K562 (cell line): ENCODE results near the gene SUPT3H. TPM values are rescaled to one million over a fixed set of nuclear protein-coding genes. Genes with fewer than 3 reads are reported as not detected.

Experiments used
- ATAC-seq: fragments of 200-7000 bp; cut with Tn5 transposase; 3 replicates; pipeline ENCODE4 v1.9.1; 2020; ENCODE audit warnings: moderate library complexity
- BruUV-seq: library from RNA; stranded (reverse); fragments of 400-500 nt; replicated peaks from 2 replicates; lab custom pipeline; 2021; lab: Mats Ljungman, UMichigan
- CTCF ChIA-PET: fragments of 300-600 bp; formaldehyde crosslinking; extraction: SDS; loops from one replicate; lab custom pipeline; 2021; ENCODE audit warnings: low intra/inter-chr PET ratio; lab: Yijun Ruan, JAX
- POLR2A ChIA-PET: fragments of 300-600, 350-650 bp; sonication (Branson Sonifier 250); formaldehyde crosslinking; extraction: SDS; loops from one replicate; lab custom pipeline; 2021; ENCODE audit warnings: antibody characterized with exemption, inconsistent platforms; lab: Yijun Ruan, JAX
- DNase-seq, 4 experiments: peaks; one replicate each; pipeline versions ENCODE4 v3.0.0 to v3.0.0-alpha.2; 2011 to 2018; ENCODE audit warnings: low spot score in 3 of 4, mixed read lengths in 3 of 4; ENCODE audit errors: extremely low read depth in 1 of 4
- FAIRE-seq: peaks from 2 replicates; lab custom pipeline; 2011; peaks lifted over from hg19 to GRCh38; lab: Jason Lieb, UNC
- H2AFZ ChIP-seq: 2 replicates; pipeline ENCODE4 v1.6.0; 2011; ENCODE audit warnings: low read depth, low read length, control low read depth, inconsistent platforms
- H3K27ac ChIP-seq: fragments of 200-600 bp; 3 replicates; pipeline ENCODE4 v1.8.0; 2011; ENCODE audit warnings: low read depth, mild to moderate bottlenecking, control low read depth, inconsistent platforms, low read length, moderate library complexity, mixed read lengths; ENCODE audit errors: extremely low read depth
- H3K27me3 ChIP-seq, 2 experiments: fragments of 300-600 bp in 1 of 2; 2 replicates in 1 of 2; 3 replicates in 1 of 2; pipeline versions ENCODE4 v1.6.0 to v1.8.0; 2011; ENCODE audit warnings: inconsistent platforms in 2 of 2, low read length in 2 of 2, mild to moderate bottlenecking in 1 of 2, mixed read lengths in 1 of 2, moderate library complexity in 1 of 2; ENCODE audit not compliant: control insufficient read depth in 2 of 2, insufficient read depth in 2 of 2
- H3K36me3 ChIP-seq: fragments of 300-600 bp; 3 replicates; pipeline ENCODE4 v1.8.0; 2011; ENCODE audit warnings: mild to moderate bottlenecking, low read length, inconsistent platforms; ENCODE audit not compliant: control insufficient read depth, insufficient read depth
- H3K4me1 ChIP-seq, 2 experiments: fragments of 200-600 bp in 1 of 2; replicated peaks in 1 of 2; 2 replicates in 1 of 2; 3 replicates in 1 of 2; pipeline versions ENCODE4 v1.5.1 to v1.8.0; 2011; ENCODE audit warnings: inconsistent platforms in 2 of 2, low read length in 2 of 2, mild to moderate bottlenecking in 1 of 2, mixed read lengths in 1 of 2, moderate library complexity in 1 of 2; ENCODE audit not compliant: control insufficient read depth in 2 of 2, insufficient read depth in 2 of 2
- H3K4me2 ChIP-seq: 2 replicates; pipeline ENCODE4 v1.6.1; 2011; ENCODE audit warnings: low read length, control low read depth, inconsistent platforms, mixed read lengths; ENCODE audit not compliant: insufficient read depth
- H3K4me3 ChIP-seq: fragments of 200-600 bp; sonication (generic), shearing (Covaris generic); 2 replicates; pipeline ENCODE4 v1.5.1; 2016; ENCODE audit warnings: control low read depth, inconsistent platforms
- H3K79me2 ChIP-seq: fragments of 200-600 bp; 3 replicates; pipeline ENCODE4 v1.8.0; 2011; ENCODE audit warnings: low read length, inconsistent platforms; ENCODE audit not compliant: control insufficient read depth, insufficient read depth
- H3K9ac ChIP-seq, 2 experiments: 2 replicates each; pipeline versions ENCODE4 v1.6.0 to v1.6.1; 2011; ENCODE audit warnings: low read depth in 2 of 2, low read length in 2 of 2, control low read depth in 1 of 2, inconsistent platforms in 1 of 2, mild to moderate bottlenecking in 1 of 2, mixed read lengths in 1 of 2; ENCODE audit not compliant: insufficient read depth in 1 of 2
- H3K9me1 ChIP-seq: one replicate; pipeline ENCODE4 v1.6.0; 2011; ENCODE audit warnings: inconsistent platforms, mild to moderate bottlenecking, low read length, moderate library complexity; ENCODE audit not compliant: control insufficient read depth, insufficient read depth
- H3K9me3 ChIP-seq: replicated peaks from 2 replicates; pipeline ENCODE4 v1.5.1; 2011; ENCODE audit warnings: low read depth, low read length, inconsistent platforms; ENCODE audit not compliant: control insufficient read depth, insufficient read depth
- H4K20me1 ChIP-seq: replicated peaks from 2 replicates; pipeline ENCODE4 v1.6.1; 2011; ENCODE audit warnings: low read length, inconsistent platforms, mixed read lengths; ENCODE audit not compliant: control insufficient read depth, insufficient read depth
- ARID1B ChIP-seq: fragments of 450-650 bp; IDR thresholded peaks from 2 replicates; pipeline ENCODE4 v1.6.1; 2016; ENCODE audit warnings: antibody characterized with exemption, mild to moderate bottlenecking, inconsistent platforms
- DDX20 ChIP-seq: fragments of 450-650 bp; IDR thresholded peaks from 2 replicates; pipeline ENCODE4 v1.6.1; 2016; ENCODE audit warnings: missing genetic modification characterization, low read depth, mild to moderate bottlenecking, missing compliant biosample characterization, moderate library complexity
- KDM2B ChIP-seq: fragments of 250-450 bp; sonication (Bioruptor Pico); IDR thresholded peaks from 2 replicates; pipeline ENCODE4 v1.8.0; 2021; ENCODE audit warnings: mild to moderate bottlenecking, moderate library complexity
- OTX1 ChIP-seq: fragments of 450-650 bp; formaldehyde crosslinking; IDR thresholded peaks from 2 replicates; pipeline ENCODE4 v1.4.0; 2022; ENCODE audit warnings: mild to moderate bottlenecking
- SMARCA5 ChIP-seq: fragments of 450-650 bp; IDR thresholded peaks from 2 replicates; pipeline ENCODE4 v1.6.1; 2016
- SMARCE1 ChIP-seq: fragments of 450-650 bp; IDR thresholded peaks from 2 replicates; pipeline ENCODE4 v1.7.1; 2016; ENCODE audit warnings: mild to moderate bottlenecking
- ZNF668 ChIP-seq: fragments of 250-450 bp; sonication (Bioruptor Pico); IDR thresholded peaks from 2 replicates; pipeline ENCODE4 v1.8.0; 2022; ENCODE audit warnings: mild to moderate bottlenecking, inconsistent platforms
- WGBS: fragments of 100-300 bp; shearing (Covaris generic); methylation state at CpG from one replicate; pipeline ENCODE4 v1.1.6; 2016; ENCODE audit warnings: low coverage, mixed read lengths; ENCODE audit not compliant: insufficient coverage; ENCODE audit errors: missing lambda C conversion rate; 5-methylcytosine and 5-hydroxymethylcytosine counted together
- in situ Hi-C: fragments of 300-500 bp; cut with MboI; formaldehyde crosslinking; loops from 4 replicates; pipeline ENCODE4 v1.15.0; 2018; ENCODE audit warnings: inconsistent platforms, mixed read lengths
- intact Hi-C: fragments of 100-400 bp; cut with micrococcal nuclease; formaldehyde crosslinking; loops from 2 replicates; pipeline ENCODE4 v1.14.2; 2022
- polyA plus RNA-seq, 8 experiments: library from polyadenylated mRNA; depleted of rRNA in 4 of 8; stranded (reverse) in 5 of 8; unstranded in 3 of 8; fragments of >200 nt; fragmentation: Nextera tagmentation in 2 of 8; fragmentation: Illumina TruSeq in 1 of 8; extraction: Ambion mirVana in 2 of 8; extraction: Trizol in 1 of 8; gene quantifications; 2 replicates each; pipeline versions ENCODE4 v1.2.1 to v1.2.3, GENCODE V29; 2011 to 2014; ENCODE audit warnings: inconsistent platforms in 1 of 8, missing spikeins in 1 of 8
- total RNA-seq, 7 experiments: library from RNA; depleted of rRNA in 6 of 7; stranded (reverse); fragments of >200 nt in 6 of 7; fragmentation: Illumina TruSeq in 2 of 7; extraction: Trizol in 2 of 7; gene quantifications; 2 replicates each; pipeline versions ENCODE4 v1.2.1 to v1.2.3, GENCODE V29; 2011 to 2021; ENCODE audit warnings: low replicate concordance in 1 of 7
- TF ChIP-seq, protein P1 (sequence below): fragments of 450-650 bp; IDR thresholded peaks from 2 replicates; pipeline ENCODE4 v1.6.1; 2016; ENCODE audit warnings: mild to moderate bottlenecking
- TF ChIP-seq, protein P2 (sequence below), 2 experiments: IDR thresholded peaks in 1 of 2; conservative IDR thresholded peaks in 1 of 2; 2 replicates each; pipeline ENCODE4 v1.6.1; 2016; ENCODE audit warnings: low read depth in 2 of 2, mild to moderate bottlenecking in 1 of 2, missing compliant biosample characterization in 1 of 2, missing genetic modification characterization in 1 of 2, moderate library complexity in 1 of 2
- TF ChIP-seq, protein P3 (sequence below), 2 experiments: fragments of 250-450 bp in 1 of 2; fragments of 450-650 bp in 1 of 2; sonication (Bioruptor Pico) in 1 of 2; IDR thresholded peaks; 2 replicates each; pipeline versions ENCODE4 v1.6.1 to v1.8.0; 2016 to 2021; ENCODE audit warnings: mild to moderate bottlenecking in 2 of 2, moderate library complexity in 2 of 2, missing compliant biosample characterization in 1 of 2, missing genetic modification characterization in 1 of 2

SUPT3H gene
- total and polyA plus RNA-seq, 9 of the 15 experiments (the other 6 are each of a cell fraction or from before 2014, with no cell fraction given), result 7.2 to 16.3 (median 11.9) TPM

DNA sequence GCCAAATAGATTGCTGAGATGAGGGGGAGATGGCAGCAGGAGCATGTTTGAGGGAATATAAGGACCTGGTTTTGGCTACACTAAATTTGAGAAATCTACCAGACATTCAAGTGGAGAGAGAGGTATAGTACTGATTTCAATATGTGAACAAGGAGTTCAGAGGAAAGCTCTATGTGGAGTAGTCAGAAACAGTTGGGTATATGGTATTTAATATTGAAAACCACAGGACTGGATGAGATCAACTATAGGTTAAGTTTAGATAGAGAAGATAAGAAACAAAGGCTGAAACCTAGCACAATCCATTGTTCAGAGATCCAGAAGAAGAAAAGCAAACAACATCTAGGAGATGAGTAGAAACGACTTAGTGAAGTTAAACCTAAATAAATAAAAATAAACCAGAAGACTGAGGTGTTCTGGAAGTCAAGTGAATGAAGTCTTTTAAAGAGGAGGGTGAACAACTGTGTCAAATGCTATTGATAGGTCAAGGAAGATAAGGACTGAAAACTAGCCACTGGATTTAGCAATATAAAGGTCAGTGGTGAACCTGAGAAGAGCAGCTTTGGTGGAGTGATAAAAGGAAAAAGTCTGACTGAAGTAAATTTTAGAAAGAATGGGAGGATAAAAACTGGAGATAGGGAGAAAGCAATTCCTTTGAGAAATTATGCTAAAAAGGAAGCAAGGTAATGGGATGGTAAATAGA is 170.8 kb downstream of the SUPT3H start:
- no peak for FAIRE-seq
- intact Hi-C loops, result no loop called here

DNA sequence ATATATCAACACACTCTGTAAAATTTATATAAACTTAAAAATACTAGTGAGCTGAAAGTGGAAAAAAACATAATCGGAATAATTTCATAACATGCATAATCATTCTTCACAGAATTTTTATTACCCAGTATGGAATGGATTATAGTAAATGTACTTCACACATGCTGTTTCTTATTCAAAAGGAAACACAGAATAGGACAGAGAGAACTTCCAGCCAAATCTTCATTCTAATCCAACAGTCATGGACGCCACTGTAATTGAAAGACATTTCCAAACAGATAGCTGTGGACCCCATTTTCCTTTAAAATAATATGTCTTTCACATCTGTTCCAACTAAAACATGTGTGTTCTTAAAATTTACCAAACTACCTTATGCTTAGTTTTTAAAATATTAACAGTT is 176.2 kb downstream of the SUPT3H start:
- H3K36me3 ChIP-seq, result no peaks in the 10 kb centered on the region
- H3K27ac ChIP-seq, result no peak overlapping the region
- no peaks in the 10 kb centered on the region for H3K9me3 ChIP-seq
- no peaks in the 10 kb centered on the region for H3K4me1 ChIP-seq
- 66% methylated on average over 2 of the region's 2 CpGs for WGBS
- POLR2A ChIA-PET, result no interaction called here
- H3K9me1 ChIP-seq, result no peaks in the 10 kb centered on the region
- H3K27me3 ChIP-seq, result no peaks in the 10 kb centered on the region
- CTCF ChIA-PET, result no interaction called here
- in situ Hi-C loops (no loop called here), intact Hi-C loops (no loop called here)
- no peak overlapping the region for H3K4me3 ChIP-seq
- H2AFZ ChIP-seq, result no peak overlapping the region
- FAIRE-seq, result no peak
- no peak overlapping the region for H3K4me2 ChIP-seq
- no TSS peak for BruUV-seq
- H3K9ac ChIP-seq, result no peak overlapping the region
- H4K20me1 ChIP-seq, result no peaks in the 10 kb centered on the region
- H3K79me2 ChIP-seq, result no peaks in the 10 kb centered on the region
- no peak for ATAC-seq
- DNase-seq, result no peak
- no peak for TF ChIP-seq ARID1B
- TF ChIP-seq, protein P1, sequence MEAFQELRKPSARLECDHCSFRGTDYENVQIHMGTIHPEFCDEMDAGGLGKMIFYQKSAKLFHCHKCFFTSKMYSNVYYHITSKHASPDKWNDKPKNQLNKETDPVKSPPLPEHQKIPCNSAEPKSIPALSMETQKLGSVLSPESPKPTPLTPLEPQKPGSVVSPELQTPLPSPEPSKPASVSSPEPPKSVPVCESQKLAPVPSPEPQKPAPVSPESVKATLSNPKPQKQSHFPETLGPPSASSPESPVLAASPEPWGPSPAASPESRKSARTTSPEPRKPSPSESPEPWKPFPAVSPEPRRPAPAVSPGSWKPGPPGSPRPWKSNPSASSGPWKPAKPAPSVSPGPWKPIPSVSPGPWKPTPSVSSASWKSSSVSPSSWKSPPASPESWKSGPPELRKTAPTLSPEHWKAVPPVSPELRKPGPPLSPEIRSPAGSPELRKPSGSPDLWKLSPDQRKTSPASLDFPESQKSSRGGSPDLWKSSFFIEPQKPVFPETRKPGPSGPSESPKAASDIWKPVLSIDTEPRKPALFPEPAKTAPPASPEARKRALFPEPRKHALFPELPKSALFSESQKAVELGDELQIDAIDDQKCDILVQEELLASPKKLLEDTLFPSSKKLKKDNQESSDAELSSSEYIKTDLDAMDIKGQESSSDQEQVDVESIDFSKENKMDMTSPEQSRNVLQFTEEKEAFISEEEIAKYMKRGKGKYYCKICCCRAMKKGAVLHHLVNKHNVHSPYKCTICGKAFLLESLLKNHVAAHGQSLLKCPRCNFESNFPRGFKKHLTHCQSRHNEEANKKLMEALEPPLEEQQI, result no peak
- TF ChIP-seq, protein P2, sequence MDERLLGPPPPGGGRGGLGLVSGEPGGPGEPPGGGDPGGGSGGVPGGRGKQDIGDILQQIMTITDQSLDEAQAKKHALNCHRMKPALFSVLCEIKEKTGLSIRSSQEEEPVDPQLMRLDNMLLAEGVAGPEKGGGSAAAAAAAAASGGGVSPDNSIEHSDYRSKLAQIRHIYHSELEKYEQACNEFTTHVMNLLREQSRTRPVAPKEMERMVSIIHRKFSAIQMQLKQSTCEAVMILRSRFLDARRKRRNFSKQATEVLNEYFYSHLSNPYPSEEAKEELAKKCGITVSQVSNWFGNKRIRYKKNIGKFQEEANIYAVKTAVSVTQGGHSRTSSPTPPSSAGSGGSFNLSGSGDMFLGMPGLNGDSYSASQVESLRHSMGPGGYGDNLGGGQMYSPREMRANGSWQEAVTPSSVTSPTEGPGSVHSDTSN (CRISPR knock-in tag; IDR thresholded peaks at IDR 0.05; ENCODE audit: low read depth), result no peak
- TF ChIP-seq, protein P2 (tag; conservative IDR thresholded peaks at IDR 0.05; ENCODE audit: low read depth), result no peak
- TF ChIP-seq SMARCE1, result no peak
- no peak for TF ChIP-seq SMARCA5
- no peak for TF ChIP-seq DDX20 (tag)
- TF ChIP-seq KDM2B (CRISPR knock-in tag), result no peak

More for the DNA sequence above, 170.8 kb downstream of the SUPT3H start:
- CTCF ChIA-PET, result no interaction called here
- DNase-seq (no peak), ATAC-seq (no peak)
- Histone ChIP-seq H3K36me3 (no peaks in the 10 kb centered on the region), H2AFZ (no peak overlapping the region), H3K4me2 (no peak overlapping the region), H3K4me1 (no peaks in the 10 kb centered on the region), H3K4me3 (no peak overlapping the region), H3K9me3 (no peaks in the 10 kb centered on the region), H3K79me2 (no peaks in the 10 kb centered on the region), H4K20me1 (no peaks in the 10 kb centered on the region)
- BruUV-seq, result no TSS peak
- 6% methylated on average over 1 of the region's 1 CpG for whole genome bisulfite sequencing
- TF ChIP-seq OTX1 (no peak), ZNF668 (CRISPR knock-in tag) (no peak)
- TF ChIP-seq, protein P3, sequence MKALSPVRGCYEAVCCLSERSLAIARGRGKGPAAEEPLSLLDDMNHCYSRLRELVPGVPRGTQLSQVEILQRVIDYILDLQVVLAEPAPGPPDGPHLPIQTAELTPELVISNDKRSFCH (CRISPR knock-in tag; IDR thresholded peaks at IDR 0.05), result no peak
- TF ChIP-seq, protein P3 (tag; IDR thresholded peaks at IDR 0.05), result peak; percentile 62
- TF ChIP-seq, all 486 proteins: peak for 1
- in situ Hi-C loops, result no loop called here
- Histone ChIP-seq H3K27me3 (no peaks in the 10 kb centered on the region), H3K9ac (no peak overlapping the region), H3K27ac (no peak overlapping the region), H3K9me1 (no peaks in the 10 kb centered on the region)
- POLR2A ChIA-PET, result interaction anchor here (0.6 kb wide), 1 partner anchor 535 kb away, joined by 3 read pairs; no protein-coding TSS in a partner anchor
